ENCODE measurements around the gene MCOLN2.

GRCh38 chr1:84899969-84900368, 96.9 kb downstream of the MCOLN2 start:
- no peak for TF ChIP-seq EZH2 (IDR thresholded peaks at IDR 0.05; ENCODE audit: insufficient read depth, poor library complexity, severe bottlenecking)
- TF ChIP-seq EZH2phosphoT487 (IDR thresholded peaks at IDR 0.05; ENCODE audit: insufficient read depth, low read depth): no peak
